Measurements from ENCODE around the gene MMUT.

GRCh38 chr6:49401063-49401462 lies 62.0 kb downstream of the MMUT start:
- TF ChIP-seq CTCF (conservative IDR thresholded peaks at IDR 0.05; ENCODE audit: low read length), result no peak
- TF ChIP-seq EZH2phosphoT487 (IDR thresholded peaks at IDR 0.05; ENCODE audit: borderline replicate concordance, low read depth, low read length), result no peak
